OCI-LY1 (cell line): Measurements from ENCODE around the gene TSR1.

Experiments used
- CTCF ChIP-seq: fragments of 200-600 bp; sonication (generic), shearing (Covaris generic); IDR thresholded peaks from 2 replicates; pipeline ENCODE4 v1.5.1; 2017; ENCODE audit warnings: mild to moderate bottlenecking, antibody characterized with exemption, low read length, moderate library complexity, mixed read lengths
- EZH2 ChIP-seq: fragments of 200-600 bp; sonication (generic), shearing (Covaris generic); IDR thresholded peaks from 2 replicates; pipeline ENCODE4 v1.8.0; 2017; ENCODE audit warnings: borderline replicate concordance, mixed run types, mild to moderate bottlenecking, antibody characterized with exemption, low read length, moderate library complexity, mixed read lengths

GRCh38 chr17:2370211-2370589 lies 33.9 kb upstream of the TSR1 start:
- TF ChIP-seq CTCF: no peak
- no peak for TF ChIP-seq EZH2
